ENCODE results near the gene CPNE7.

The CPNE7 gene

DNA sequence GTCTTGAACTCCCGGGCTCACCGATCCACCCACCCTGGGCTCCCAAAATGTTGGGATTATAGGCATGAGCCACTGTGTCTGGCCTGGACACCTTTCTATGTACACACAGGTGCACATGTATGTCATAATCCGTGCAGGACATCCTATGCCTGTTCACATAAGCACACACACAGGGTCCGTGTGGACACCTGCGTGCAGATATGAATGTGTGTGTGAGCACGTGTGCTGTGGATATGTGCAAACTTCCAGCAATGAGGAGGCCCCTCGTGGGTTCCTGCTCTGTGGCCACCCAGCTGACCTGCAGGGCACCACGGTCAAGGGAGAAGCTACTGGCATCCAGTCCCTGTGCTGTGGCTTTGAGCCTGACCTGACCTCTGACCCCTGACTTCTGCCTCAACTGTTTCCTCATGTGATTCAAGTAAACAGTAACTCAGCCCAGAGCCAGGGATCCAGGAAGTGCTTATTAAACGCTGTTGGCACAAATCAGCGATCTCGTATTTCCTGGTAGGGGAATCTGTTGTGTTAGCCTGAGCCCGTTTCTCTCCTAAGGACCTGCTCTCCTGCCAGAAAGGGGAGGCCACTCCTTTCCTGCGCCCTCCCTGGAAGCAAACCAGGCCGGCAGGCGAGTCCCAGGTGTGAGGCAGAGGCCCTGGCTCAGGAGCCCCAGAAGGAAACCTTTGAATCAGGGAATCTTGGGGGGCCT lies 6.5 kb downstream of the CPNE7 start:
- no peaks in the 10 kb centered on the region for H3F3A ChIP-seq (ENCODE audit: low read depth)
- no peaks in the 10 kb centered on the region for H3K4me1 ChIP-seq (ENCODE audit: insufficient read depth, low read length, poor library complexity, severe bottlenecking)
- no peak overlapping the region for H2AFZ ChIP-seq (ENCODE audit: low read length)
- H3K36me3 ChIP-seq (ENCODE audit: insufficient read depth, low read length): no peaks in the 10 kb centered on the region
- no peak overlapping the region for H3K4me3 ChIP-seq (ENCODE audit: low read length, poor library complexity, severe bottlenecking)
- H3K9me2 ChIP-seq (replicated peaks; ENCODE audit: low read depth, low read length): no peaks in the 10 kb centered on the region
- no peaks in the 10 kb centered on the region for H3K79me2 ChIP-seq (ENCODE audit: insufficient read depth, low read length)
- no peaks in the 10 kb centered on the region for H3K9me3 ChIP-seq (ENCODE audit: insufficient read depth, low read depth, low read length)
- H4K20me1 ChIP-seq (ENCODE audit: insufficient read depth, low read length, poor library complexity, severe bottlenecking): no peaks in the 10 kb centered on the region
- no peak overlapping the region for H3K9ac ChIP-seq (ENCODE audit: low read depth, low read length, poor library complexity, severe bottlenecking)
- TF ChIP-seq EZH2phosphoT487 (IDR thresholded peaks at IDR 0.05; ENCODE audit: borderline replicate concordance): no peak
- TF ChIP-seq, protein P1, sequence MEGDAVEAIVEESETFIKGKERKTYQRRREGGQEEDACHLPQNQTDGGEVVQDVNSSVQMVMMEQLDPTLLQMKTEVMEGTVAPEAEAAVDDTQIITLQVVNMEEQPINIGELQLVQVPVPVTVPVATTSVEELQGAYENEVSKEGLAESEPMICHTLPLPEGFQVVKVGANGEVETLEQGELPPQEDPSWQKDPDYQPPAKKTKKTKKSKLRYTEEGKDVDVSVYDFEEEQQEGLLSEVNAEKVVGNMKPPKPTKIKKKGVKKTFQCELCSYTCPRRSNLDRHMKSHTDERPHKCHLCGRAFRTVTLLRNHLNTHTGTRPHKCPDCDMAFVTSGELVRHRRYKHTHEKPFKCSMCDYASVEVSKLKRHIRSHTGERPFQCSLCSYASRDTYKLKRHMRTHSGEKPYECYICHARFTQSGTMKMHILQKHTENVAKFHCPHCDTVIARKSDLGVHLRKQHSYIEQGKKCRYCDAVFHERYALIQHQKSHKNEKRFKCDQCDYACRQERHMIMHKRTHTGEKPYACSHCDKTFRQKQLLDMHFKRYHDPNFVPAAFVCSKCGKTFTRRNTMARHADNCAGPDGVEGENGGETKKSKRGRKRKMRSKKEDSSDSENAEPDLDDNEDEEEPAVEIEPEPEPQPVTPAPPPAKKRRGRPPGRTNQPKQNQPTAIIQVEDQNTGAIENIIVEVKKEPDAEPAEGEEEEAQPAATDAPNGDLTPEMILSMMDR (conservative IDR thresholded peaks at IDR 0.05; ENCODE audit: low read length): no peak
- no peak overlapping the region for H3K4me2 ChIP-seq (ENCODE audit: low read depth, low read length, poor library complexity, severe bottlenecking)
- no peaks in the 10 kb centered on the region for H3K27me3 ChIP-seq (ENCODE audit: insufficient read depth, low read length, poor library complexity, severe bottlenecking)

DNA sequence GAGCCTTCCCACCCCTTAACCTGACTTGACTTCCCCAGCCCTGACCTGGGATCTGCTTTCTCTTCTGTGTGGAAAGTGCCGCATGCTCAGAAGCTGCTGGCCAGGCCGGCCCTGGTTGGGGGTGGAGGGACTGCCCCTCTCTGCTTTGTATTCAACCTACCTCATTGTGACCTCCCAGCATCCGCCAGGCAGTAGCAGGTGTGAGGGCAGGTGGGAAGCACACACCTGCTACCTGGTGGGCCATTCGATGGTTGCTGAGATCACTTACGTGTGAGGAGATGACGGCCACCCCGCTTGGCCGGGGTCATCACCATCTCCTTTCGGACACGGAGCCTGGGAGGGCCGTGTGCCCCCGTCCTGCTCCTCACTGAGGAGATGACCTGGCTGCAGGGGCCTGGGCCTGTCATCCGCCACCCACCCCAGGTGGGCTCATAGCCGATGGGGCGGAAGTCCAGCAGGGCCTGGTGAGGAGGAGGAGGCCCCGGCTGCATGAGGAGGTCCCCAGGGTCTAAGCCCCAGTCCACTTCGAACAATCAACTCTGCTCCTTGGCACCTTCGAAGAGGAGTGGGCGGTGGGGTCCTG lies 7.1 kb downstream of the CPNE7 start:
- Histone ChIP-seq H3K36me3 (ENCODE audit: insufficient read depth, low read length) (no peaks in the 10 kb centered on the region), H3K9me2 (replicated peaks; ENCODE audit: low read depth, low read length) (no peaks in the 10 kb centered on the region), H3K27me3 (ENCODE audit: insufficient read depth, low read length, poor library complexity, severe bottlenecking) (no peaks in the 10 kb centered on the region), H3K9ac (ENCODE audit: low read depth, low read length, poor library complexity, severe bottlenecking) (no peak overlapping the region), H3K4me2 (ENCODE audit: low read depth, low read length, poor library complexity, severe bottlenecking) (no peak overlapping the region), H3K4me1 (ENCODE audit: insufficient read depth, low read length, poor library complexity, severe bottlenecking) (no peaks in the 10 kb centered on the region), H3K4me3 (ENCODE audit: low read length, poor library complexity, severe bottlenecking) (no peak overlapping the region), H2AFZ (ENCODE audit: low read length) (no peak overlapping the region), H3K9me3 (ENCODE audit: insufficient read depth, low read depth, low read length) (no peaks in the 10 kb centered on the region), H4K20me1 (ENCODE audit: insufficient read depth, low read length, poor library complexity, severe bottlenecking) (no peaks in the 10 kb centered on the region), H3F3A (ENCODE audit: low read depth) (no peaks in the 10 kb centered on the region), H3K79me2 (ENCODE audit: insufficient read depth, low read length) (no peaks in the 10 kb centered on the region)
- TF ChIP-seq, protein P1 (conservative IDR thresholded peaks at IDR 0.05; ENCODE audit: low read length): no peak
- TF ChIP-seq EZH2phosphoT487 (IDR thresholded peaks at IDR 0.05; ENCODE audit: borderline replicate concordance): no peak

DNA sequence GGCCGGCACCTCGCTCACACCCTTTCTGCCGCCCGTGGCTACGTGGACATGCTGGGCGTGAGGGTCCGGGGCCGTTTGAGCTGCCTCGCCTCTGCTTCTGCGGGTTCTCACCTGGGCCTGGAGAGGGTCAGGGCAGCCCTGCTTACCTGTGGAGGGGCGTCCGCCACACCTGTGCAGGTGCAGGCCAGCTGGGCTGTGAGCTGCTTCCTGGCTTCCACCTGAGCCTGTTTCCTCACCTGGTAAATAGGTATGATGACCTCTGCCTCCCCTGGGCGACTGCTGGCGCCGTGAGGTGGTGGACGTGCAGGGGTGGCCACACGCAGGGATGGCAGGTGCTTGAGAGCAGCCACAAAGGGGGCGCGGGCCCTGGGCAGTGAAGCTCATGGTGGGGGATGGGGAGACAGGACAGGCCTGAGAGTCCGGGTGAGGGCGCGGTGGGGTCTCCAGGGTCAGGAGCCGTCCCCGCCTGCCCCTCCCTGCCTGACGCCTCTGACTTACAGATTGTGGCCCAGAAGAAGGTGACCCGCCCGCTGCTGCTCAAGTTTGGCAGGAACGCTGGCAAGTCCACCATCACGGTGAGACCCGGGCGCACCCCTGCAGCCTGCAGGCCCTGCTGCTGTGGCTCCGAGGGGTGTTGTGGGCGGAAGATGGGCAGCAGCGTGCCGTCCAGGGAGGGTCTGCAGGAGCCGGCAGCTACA lies 7.8 kb downstream of the CPNE7 start:
- no peaks in the 10 kb centered on the region for H3F3A ChIP-seq (ENCODE audit: low read depth)
- no peaks in the 10 kb centered on the region for H3K9me2 ChIP-seq (replicated peaks; ENCODE audit: low read depth, low read length)
- H3K4me1 ChIP-seq (ENCODE audit: insufficient read depth, low read length, poor library complexity, severe bottlenecking): no peaks in the 10 kb centered on the region
- H3K79me2 ChIP-seq (ENCODE audit: insufficient read depth, low read length): no peaks in the 10 kb centered on the region
- no peaks in the 10 kb centered on the region for H3K9me3 ChIP-seq (ENCODE audit: insufficient read depth, low read depth, low read length)
- no peak overlapping the region for H3K4me2 ChIP-seq (ENCODE audit: low read depth, low read length, poor library complexity, severe bottlenecking)
- no peak overlapping the region for H3K9ac ChIP-seq (ENCODE audit: low read depth, low read length, poor library complexity, severe bottlenecking)
- no peak overlapping the region for H3K4me3 ChIP-seq (ENCODE audit: low read length, poor library complexity, severe bottlenecking)
- no peaks in the 10 kb centered on the region for H3K36me3 ChIP-seq (ENCODE audit: insufficient read depth, low read length)
- H3K27me3 ChIP-seq (ENCODE audit: insufficient read depth, low read length, poor library complexity, severe bottlenecking): no peaks in the 10 kb centered on the region
- no peak overlapping the region for H2AFZ ChIP-seq (ENCODE audit: low read length)
- TF ChIP-seq, protein P1 (conservative IDR thresholded peaks at IDR 0.05; ENCODE audit: low read length): no peak
- no peak for TF ChIP-seq EZH2phosphoT487 (IDR thresholded peaks at IDR 0.05; ENCODE audit: borderline replicate concordance)
- H4K20me1 ChIP-seq (ENCODE audit: insufficient read depth, low read length, poor library complexity, severe bottlenecking): no peaks in the 10 kb centered on the region
